Heart right ventricle (tissue), 16 donors: ENCODE results near the gene MACROD2. TPM values are rescaled to one million over a fixed set of nuclear protein-coding genes. Genes with fewer than 3 reads are reported as not detected.

Experiments
- ATAC-seq, 8 donors: fragments of 200-7000 bp; cut with Tn5 transposase; one replicate each; pipeline ENCODE4 v1.9.1; 2020; ENCODE audit warnings: mild to moderate bottlenecking in 8 of 8, moderate library complexity in 8 of 8, moderate number of reproducible peaks in 1 of 8
- DNase-seq, 2 donors: peaks; one replicate each; pipeline ENCODE4 v3.0.0-alpha.2; 2020
- H3K27ac ChIP-seq, 10 donors: fragments of 200-600 bp; sonication (generic) in 2 of 10; one replicate each; pipeline versions ENCODE4 v1.5.0 to v1.8.0; 2020 to 2022; ENCODE audit warnings: mild to moderate bottlenecking in 3 of 10
- H3K27me3 ChIP-seq, 7 donors: fragments of 200-600 bp; one replicate each; pipeline ENCODE4 v1.8.0; 2021 to 2022; ENCODE audit warnings: mild to moderate bottlenecking in 2 of 7
- H3K36me3 ChIP-seq, 9 donors: fragments of 200-600 bp; sonication (generic) in 1 of 9; one replicate each; pipeline versions ENCODE4 v1.5.0 to v1.8.0; 2020 to 2022; ENCODE audit warnings: mild to moderate bottlenecking in 2 of 9
- H3K4me1 ChIP-seq, 9 donors: fragments of 200-600 bp; sonication (generic) in 1 of 9; one replicate each; pipeline versions ENCODE4 v1.5.0 to v1.8.0; 2020 to 2022; ENCODE audit warnings: mild to moderate bottlenecking in 4 of 9
- H3K4me3 ChIP-seq, 10 donors: fragments of 200-600 bp; sonication (generic) in 2 of 10; one replicate each; pipeline versions ENCODE4 v1.5.0 to v1.8.0; 2020 to 2022; ENCODE audit warnings: mild to moderate bottlenecking in 7 of 10, moderate library complexity in 2 of 10
- H3K9me3 ChIP-seq, 11 donors: fragments of 200-600 bp in 10 of 11; sonication (generic) in 2 of 11; one replicate each; pipeline versions ENCODE4 v1.5.0 to v1.8.0; 2013 to 2022; ENCODE audit warnings: mild to moderate bottlenecking in 2 of 11, control low read depth in 1 of 11, moderate library complexity in 1 of 11
- WGBS, 2 donors: extraction: QIAGEN DNeasy Blood & Tissue Kit; methylation state at CpG; one replicate each; pipeline ENCODE4 v1.1.7; 2013; ENCODE audit warnings: inconsistent platforms in 1 of 2; 5-methylcytosine and 5-hydroxymethylcytosine counted together
- intact Hi-C, 10 donors: fragments of 100-400 bp; cut with DNase I; formaldehyde crosslinking; loops; one replicate each; pipeline versions ENCODE4 v1.11.1 to v1.14.2; 2022
- polyA plus RNA-seq, 2 donors: library from polyadenylated mRNA; stranded (reverse); fragments of 200-250 nt; gene quantifications; one replicate each; pipeline ENCODE4 v1.2.3, GENCODE V29; 2013
- total RNA-seq, 10 donors: library from RNA; stranded (reverse); fragmentation: NEBNext Ultra II Directional in 3 of 10; extraction: Animal tissue kit (Norgen Biotek cat#: 25700) in 3 of 10; gene quantifications; one replicate each; pipeline versions ENCODE4 v1.2.1 to v1.2.4, GENCODE V29; 2021 to 2023
- TF ChIP-seq, protein P1 (sequence below), 9 donors: fragments of 200-600 bp; sonication (generic) in 2 of 9; IDR thresholded peaks; one replicate each; pipeline versions ENCODE4 v1.5.0 to v1.8.0; 2021 to 2022; ENCODE audit warnings: antibody characterized with exemption in 9 of 9, mild to moderate bottlenecking in 5 of 9, moderate library complexity in 1 of 9
- donor health status: Arrhythmogenic right ventricular cardiomyopathy.
- donor health status: ischemic (EF 13 %, LVEDD 7.1; RV severe dilation, severe dysfunction).
- donor health status: healthy with polysubstance abuse.
- donor health status: DM: no; HTN: yes; CAD: no.
- donor health status: DM: no; HTN: no; CAD: no.
- donor health status: ischemic (EF 25% LVEDD 6.9; RV normal size, moderate dysfunction).
- donor health status: ischemic (EF 25% LVEDD 5.7; RV mildly dilated, moderate dysfunction).
- donor health status: healthy.
- donor health status: DM: yes; HTN: yes; CAD: no.
- donor health status: Ischemic cardiomyopathy.
- donor health status: ischemic (EF 35%, LVEDD 5.7; RV mildly dilated, moderate dysfunction).
- donor health status: nonischemic (EF 11% LVEDD 7.7; RV severe dilation, severe dysfunction).
- donor health status: DM: yes; HTN: yes; CAD: no.
- donor health status: PGD.
- donor health status: ischemic (EF 29% LVEDD 5.4; RV normal size, mild dysfunction).
- donor health status: nonischemic (EF 23%, LVEDD 6.1; RV moderate dilation, normal function).

Gene MACROD2
- total and polyA plus RNA-seq, 12 donors: 0.28 to 6.4 (median 4.1) TPM

DNA sequence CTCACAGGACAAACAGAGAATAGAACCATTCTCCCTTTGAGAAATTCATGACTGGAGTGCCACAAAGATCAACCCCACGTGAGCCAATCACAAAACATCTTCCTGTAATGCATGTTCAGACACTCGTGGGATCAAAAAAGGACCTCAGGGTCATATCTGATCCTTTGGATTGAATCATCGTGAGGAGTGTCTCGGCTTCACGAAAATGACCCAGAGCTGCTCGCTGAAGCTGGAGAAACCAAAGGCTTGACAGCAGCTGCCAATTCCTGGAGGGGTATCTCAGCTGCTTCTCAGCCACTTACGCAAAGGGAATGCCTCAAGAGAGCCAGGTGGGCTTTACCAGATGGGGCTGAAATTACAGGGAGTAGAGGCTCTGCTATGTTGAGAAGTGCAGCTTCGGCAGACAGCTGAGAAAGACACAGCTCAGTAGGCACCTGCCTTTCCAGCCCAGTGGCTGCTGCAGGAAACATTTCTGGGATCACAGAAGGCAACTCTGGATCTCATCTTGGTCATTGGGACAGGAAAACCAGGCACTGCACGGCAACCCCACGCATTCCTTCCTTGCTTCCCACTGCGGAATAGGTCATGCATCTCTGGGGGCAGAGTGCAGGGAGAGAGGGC is 1764.8 kb downstream of the MACROD2 start:
- Histone ChIP-seq H3K27ac (no peak overlapping the region), H3K36me3 (no peaks in the 10 kb centered on the region), H3K9me3 (no peaks in the 10 kb centered on the region), H3K4me3 (no peak overlapping the region), H3K4me1 (no peaks in the 10 kb centered on the region), H3K27me3 (no peaks in the 10 kb centered on the region)
- WGBS, 2 donors: 47 to 49% methylated on average over 11 of the region's 11 CpGs
- DNase-seq (no peak), ATAC-seq (no peak)
- intact Hi-C loops: no loop called here
- TF ChIP-seq, protein P1, sequence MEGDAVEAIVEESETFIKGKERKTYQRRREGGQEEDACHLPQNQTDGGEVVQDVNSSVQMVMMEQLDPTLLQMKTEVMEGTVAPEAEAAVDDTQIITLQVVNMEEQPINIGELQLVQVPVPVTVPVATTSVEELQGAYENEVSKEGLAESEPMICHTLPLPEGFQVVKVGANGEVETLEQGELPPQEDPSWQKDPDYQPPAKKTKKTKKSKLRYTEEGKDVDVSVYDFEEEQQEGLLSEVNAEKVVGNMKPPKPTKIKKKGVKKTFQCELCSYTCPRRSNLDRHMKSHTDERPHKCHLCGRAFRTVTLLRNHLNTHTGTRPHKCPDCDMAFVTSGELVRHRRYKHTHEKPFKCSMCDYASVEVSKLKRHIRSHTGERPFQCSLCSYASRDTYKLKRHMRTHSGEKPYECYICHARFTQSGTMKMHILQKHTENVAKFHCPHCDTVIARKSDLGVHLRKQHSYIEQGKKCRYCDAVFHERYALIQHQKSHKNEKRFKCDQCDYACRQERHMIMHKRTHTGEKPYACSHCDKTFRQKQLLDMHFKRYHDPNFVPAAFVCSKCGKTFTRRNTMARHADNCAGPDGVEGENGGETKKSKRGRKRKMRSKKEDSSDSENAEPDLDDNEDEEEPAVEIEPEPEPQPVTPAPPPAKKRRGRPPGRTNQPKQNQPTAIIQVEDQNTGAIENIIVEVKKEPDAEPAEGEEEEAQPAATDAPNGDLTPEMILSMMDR (IDR thresholded peaks at IDR 0.05): no peak

DNA sequence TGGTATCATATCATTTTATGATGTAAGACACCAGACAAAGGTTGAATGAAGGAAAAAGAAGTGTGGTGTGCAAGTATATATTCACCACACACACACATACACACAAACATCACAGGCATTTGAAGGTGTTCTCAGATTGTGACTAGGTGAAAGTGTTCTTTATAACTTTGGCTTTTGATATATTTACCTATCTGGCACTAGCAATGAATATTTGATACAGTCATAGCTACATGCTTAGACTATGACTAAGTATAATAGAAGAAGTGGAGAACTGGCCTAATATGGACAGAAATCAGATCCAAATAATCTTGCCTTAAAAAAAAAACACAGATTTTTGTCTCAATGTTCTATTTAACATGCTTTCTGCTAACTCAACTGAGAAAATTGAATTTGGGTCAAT is 1768.0 kb downstream of the MACROD2 start:
- Histone ChIP-seq H3K9me3 (no peaks in the 10 kb centered on the region), H3K4me1 (no peaks in the 10 kb centered on the region), H3K27me3 (no peaks in the 10 kb centered on the region), H3K27ac (no peak overlapping the region), H3K4me3 (no peak overlapping the region), H3K36me3 (no peaks in the 10 kb centered on the region)
- intact Hi-C loops: no loop called here
- DNase-seq (no peak), ATAC-seq (no peak)
- TF ChIP-seq, protein P1 (IDR thresholded peaks at IDR 0.05): no peak

DNA sequence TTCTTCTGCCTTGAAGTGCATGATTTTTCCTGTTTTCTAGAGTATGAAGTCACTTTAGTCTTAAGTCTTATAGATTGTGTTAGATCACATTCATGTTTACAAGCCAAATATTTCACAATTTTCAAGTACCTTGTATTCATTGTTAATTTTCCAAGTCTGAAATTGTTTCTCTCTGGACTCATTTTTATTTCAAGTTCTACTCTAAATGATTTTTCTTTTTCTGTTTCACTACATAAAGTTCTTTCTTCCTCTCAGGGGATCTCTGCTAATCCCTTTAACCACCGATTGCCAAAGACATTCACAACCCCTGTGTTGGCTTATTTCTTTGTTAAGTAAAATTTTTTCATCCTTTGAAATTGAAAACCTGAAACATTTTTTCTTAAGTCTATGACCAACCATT is 1772.3 kb downstream of the MACROD2 start:
- H3K36me3 ChIP-seq: no peaks in the 10 kb centered on the region
- no peak for ATAC-seq
- no peaks in the 10 kb centered on the region for H3K4me1 ChIP-seq
- no peak for DNase-seq
- H3K9me3 ChIP-seq: no peaks in the 10 kb centered on the region
- intact Hi-C loops: no loop called here
- TF ChIP-seq, protein P1 (IDR thresholded peaks at IDR 0.05): no peak
- H3K4me3 ChIP-seq: no peak overlapping the region
- WGBS, 2 donors: 35 to 47% methylated on average over 1 of the region's 1 CpG
- no peak overlapping the region for H3K27ac ChIP-seq
- H3K27me3 ChIP-seq: peaks cover 0 to 3% (median 0%) of the 10 kb centered on the region in 7 donors

DNA sequence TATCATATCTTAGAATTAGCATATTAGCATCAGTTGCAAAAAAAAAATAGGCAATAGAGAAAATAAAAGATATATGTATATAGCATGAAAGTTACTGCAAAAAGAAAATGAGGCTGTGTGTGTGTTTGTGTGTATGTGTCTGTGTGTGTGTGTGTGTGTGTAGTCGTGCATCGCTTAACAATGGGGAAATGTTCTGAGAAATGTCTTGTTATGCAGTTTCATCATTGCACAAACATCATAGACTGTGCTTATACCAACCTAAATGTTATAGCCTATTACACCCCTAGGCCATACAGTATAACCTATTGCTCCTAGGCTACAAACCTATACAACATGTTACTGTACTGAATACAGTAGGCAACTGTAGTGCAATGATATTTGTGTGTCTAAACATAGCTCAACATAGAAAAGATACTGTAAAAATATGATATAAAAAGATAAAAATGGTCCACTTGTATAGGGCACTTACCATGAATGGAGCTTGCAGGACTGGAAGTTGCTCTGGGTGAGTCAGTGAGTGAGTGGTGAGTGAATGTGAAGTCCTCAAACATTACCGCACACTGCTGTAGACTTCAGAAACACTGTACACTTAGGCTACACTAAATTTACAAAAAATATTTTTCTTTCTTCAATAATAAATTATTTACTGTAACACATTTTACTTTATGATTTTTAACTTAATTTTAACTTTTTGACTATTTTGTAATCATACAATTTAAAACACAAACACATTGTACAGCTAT is 1772.9 kb downstream of the MACROD2 start:
- ATAC-seq: no peak
- intact Hi-C loops: no loop called here

More for the DNA sequence above, 1772.9 kb downstream of the MACROD2 start:
- DNase-seq: no peak
- TF ChIP-seq, protein P1 (IDR thresholded peaks at IDR 0.05): no peak
- WGBS, 2 donors: 92 to 94% methylated on average over 3 of the region's 3 CpGs
- Histone ChIP-seq H3K4me1 (no peaks in the 10 kb centered on the region), H3K9me3 (no peaks in the 10 kb centered on the region), H3K27ac (no peak overlapping the region), H3K27me3 (peaks cover 0 to 3% (median 0%) of the 10 kb centered on the region in 7 donors), H3K36me3 (no peaks in the 10 kb centered on the region), H3K4me3 (no peak overlapping the region)
